GM18873 (cell line): ENCODE results near the gene C10orf90.
"Not testable (repeated sequence)": the region's sequence is repeated elsewhere in the genome, so short reads cannot be mapped to it uniquely, and the experiment has no call there.

ENCODE experiments used
- ATAC-seq: cut with Tn5 transposase; IDR thresholded peaks from one replicate; pipeline ENCODE4 v1.9.1; 2021; ENCODE audit warnings: mild to moderate bottlenecking, moderate library complexity, moderate number of reproducible peaks; ENCODE audit not compliant: unreplicated experiment, low FRiP score

Gene C10orf90

GRCh38 chr10:126561921-126562680, 108.4 kb downstream of the C10orf90 start:
- no peak for ATAC-seq

DNA sequence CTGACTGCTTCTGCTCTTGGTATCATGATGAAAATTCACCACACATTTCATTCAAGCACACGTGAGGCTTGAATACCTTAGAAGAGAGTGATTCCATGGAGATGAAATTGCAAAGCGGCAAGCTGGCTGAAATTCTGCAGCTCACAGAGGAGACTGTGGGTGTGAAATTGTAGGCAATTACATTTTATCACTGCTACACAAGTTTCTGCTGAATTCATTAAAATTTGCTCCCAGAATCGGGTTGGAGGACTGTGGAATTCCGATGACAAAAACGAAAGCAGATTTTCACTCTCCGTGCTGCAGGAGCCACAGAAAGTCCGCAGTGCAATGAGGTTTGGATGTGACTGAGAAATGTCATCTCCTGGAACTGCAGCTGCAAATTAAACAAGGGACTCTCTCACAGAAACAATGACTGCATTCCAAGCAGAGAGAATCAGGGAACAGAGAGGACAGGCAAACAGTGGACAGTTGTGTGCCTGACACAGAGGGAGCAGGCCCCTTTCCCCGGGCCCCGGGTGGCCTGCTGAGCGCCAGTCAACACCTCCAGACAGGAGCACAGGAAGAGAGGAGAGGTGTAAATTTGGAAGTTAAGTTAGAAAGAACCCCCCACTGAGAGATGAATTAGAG, 109.1 kb downstream of the C10orf90 start:
- ATAC-seq, result no peak

GRCh38 chr10:126558881-126559280, 111.6 kb downstream of the C10orf90 start:
- no peak for ATAC-seq

- ATAC-seq, result no peak
Observed at GRCh38 chr10:126551202-126551601, 119.3 kb downstream of the C10orf90 start.

GRCh38 chr10:126550586-126550985, 119.9 kb downstream of the C10orf90 start:
- ATAC-seq, result not testable (repeated sequence)

- no peak for ATAC-seq
Observed at GRCh38 chr10:126549344-126549743, 121.1 kb downstream of the C10orf90 start.

DNA sequence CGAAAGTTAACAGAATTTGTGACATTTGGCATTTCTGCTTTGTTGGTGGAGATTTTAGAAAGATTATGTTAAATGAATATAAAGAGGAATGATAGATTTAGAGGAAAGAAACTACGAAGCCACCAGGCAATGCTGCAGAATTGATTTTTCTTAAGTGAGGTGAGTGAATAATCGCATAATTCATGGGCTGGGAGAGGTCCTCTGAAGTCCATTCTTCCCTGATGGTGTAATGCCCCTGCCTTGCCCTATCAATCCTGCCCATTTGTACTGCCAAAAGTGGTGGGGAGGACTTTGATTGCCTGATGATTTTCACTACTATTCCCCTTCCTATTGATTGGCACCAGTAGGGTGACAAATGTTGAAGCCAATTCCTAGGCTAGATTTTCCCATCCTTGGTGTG, 125.9 kb downstream of the C10orf90 start:
- no peak for ATAC-seq

DNA sequence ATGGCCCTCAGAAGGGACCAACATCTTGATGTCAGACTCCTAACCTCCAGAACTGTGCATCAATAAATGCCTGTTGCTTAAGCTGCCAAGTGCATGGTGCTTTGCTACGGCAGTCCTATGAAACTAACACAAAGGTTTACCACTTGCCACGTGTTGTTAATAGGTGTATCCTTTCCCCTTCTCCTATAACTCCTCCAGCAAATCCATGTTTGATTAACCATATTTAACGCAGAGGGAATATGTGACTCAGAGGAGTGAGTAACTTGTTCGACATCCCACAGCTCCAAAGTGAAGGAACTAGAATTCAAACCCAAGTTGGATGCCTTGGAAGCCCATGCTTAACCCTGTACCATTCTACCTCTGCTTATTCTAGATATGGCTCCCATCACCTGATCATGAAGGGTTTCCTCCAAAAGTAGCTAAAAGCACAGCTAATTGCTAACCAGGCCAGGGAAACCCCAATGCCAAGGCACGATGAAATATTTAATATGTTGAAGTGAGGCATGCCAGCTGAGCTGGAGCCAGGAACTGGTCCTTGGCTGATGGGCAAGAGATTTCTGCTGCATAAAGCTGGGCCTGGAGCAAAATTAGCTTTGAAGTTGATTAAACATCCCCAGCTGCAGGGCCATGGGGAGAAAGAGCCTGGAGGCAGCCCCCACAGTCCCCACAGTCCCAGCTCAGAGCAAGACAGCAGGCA, 131.9 kb downstream of the C10orf90 start:
- ATAC-seq, result no peak

- no peak for ATAC-seq
Observed at GRCh38 chr10:126536656-126537055, 133.8 kb downstream of the C10orf90 start.

- no peak for ATAC-seq
Observed at GRCh38 chr10:126536148-126536547, 134.3 kb downstream of the C10orf90 start.

DNA sequence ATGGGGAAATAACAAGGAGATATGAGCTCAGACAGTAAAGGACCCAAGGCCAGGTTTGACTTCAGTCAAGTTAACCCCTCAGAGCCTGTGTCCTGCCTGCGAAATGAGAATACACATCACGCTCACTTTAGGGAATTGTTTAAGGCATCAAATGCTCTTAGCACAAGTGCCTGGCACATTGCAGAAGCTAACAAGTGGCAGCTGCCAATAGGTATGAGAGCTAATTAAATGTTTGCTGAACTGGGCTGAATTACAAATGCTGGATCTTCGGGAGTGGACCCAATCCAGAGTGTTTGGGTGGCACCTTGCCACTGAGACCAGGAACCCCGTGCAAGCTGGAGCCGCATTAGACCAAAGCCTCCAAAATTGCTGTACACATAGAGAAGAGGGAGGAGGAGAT, 136.8 kb downstream of the C10orf90 start:
- no peak for ATAC-seq

DNA sequence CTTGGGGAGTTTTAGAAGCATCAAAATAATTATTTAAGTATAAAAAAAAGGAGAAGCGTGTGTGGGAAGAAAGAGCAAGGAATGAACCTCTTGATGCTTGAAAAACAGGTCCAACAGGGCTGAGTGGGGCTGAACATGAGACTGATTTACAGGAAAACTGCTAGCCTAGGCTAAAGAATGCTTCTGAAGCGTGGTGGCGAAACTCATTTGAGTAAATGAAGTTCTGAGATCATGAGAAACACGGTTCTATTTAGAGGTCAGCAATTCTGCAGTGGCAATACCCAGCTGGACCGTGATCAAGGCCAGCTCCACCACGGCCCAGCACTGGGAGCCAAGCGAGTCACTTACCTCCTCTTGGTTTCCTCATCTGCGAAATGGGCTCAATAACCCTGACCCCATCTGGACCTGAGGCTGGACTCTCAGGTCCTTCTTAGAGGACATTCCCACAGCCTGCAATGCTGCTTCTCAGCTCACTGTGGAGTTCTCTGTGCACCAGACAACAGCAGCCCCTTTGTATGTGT, 142.1 kb downstream of the C10orf90 start:
- no peak for ATAC-seq

- ATAC-seq, result no peak
Observed at GRCh38 chr10:126527645-126528314, 142.7 kb downstream of the C10orf90 start.

DNA sequence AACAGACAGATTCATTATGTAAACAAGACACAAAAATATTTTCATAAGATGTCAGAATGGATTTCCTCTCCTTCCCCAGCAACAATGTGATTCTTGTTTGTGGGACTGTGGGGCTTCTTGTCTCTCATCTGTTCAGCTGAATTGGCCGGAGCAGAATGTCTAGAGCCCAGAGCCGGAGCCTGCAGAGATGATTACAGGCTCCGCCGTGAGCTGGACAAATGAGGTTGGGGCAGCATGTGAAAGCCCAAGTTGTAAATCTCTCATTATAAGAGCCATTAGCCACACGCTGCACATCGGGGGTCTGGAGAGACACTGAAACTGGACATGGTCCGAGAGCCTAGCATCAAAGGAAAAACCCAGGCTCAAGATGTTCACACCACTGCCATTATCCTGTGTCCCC, 145.2 kb downstream of the C10orf90 start:
- ATAC-seq, result no peak

DNA sequence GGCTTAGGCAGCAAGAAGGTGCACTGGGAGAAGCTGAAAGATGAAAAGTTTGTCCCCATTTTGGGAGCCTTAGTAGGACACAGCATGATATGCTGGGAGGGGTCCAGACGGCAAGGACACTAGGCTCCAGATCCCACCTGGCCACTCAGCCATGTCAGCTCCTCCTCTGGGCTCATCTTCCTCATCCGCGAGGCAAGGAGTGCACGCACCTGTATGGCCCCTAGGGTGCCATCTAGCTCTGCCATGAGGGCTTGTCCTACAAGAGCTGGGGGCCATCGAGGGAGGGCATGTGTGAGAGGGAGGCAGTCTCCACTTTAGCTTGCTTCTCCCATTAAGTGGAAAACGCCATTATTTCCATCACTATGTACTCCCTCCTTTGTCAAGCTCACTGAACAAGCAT, 146.0 kb downstream of the C10orf90 start:
- ATAC-seq, result no peak

DNA sequence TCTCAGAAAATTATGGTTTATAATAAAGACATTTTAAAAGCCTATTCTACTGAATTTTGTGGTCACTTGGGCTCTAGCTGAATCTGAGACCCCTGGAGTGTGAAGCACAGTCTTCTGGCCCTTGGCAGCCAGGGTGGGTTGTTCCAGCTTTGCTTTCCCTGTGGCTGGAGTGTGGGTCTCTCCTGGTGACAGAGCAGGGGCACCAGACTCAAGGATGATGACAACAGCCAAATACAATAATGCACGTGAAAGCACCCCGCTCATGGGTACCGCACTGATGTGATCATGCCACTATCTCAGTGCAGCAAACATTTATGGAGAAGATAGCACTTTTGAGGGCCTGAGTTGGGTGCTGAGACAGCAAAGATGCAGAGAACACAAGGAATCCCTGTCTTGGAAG, 147.4 kb downstream of the C10orf90 start:
- no peak for ATAC-seq

GRCh38 chr10:126521399-126521798, 149.1 kb downstream of the C10orf90 start:
- no peak for ATAC-seq

DNA sequence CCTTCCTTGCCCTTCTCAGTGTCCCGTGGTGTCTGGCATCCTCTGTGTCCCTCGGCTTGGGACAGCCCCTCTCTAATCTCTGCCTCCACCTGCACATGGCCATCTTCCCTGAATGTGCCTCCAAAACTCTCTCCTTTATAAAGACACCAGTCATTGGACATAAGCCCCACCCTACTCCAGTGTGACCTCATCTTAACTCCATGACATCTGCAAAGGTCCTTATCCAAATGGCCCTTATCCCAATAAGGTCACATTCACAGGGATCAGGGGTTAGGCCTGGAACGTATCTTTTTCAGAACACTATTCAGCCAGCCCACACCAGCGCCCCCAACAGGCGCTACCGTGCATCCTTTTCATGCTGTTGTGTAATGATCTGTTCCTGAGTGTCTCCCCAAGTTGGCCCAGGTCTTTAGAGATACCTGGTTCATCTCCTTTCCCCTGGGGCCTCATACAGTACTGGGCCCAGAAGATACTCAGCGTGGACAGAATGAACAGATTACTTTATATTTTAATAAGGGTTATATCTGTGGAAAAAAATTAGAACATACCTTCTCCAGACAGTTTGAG, 149.7 kb downstream of the C10orf90 start:
- no peak for ATAC-seq

DNA sequence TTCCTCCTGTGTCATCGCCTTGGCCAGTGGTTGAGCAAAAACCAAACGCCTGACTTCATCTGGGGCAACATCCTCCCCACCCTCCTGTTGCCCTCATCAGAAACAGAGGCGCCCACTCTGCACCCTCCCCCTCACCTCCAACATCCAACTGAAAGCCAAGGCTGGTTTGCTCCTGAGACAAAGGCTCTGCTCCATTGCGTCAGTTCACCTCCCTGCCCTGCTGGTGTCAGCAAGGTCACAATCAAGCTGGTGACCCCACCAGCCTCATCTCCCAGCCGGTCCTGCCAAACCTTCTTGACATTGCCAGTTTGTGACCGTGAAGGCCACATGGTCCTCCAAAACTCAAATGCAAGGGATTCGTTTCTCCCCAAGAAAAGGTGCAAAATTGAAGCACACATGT, 150.5 kb downstream of the C10orf90 start:
- ATAC-seq, result no peak

GRCh38 chr10:126519185-126519584, 151.3 kb downstream of the C10orf90 start:
- ATAC-seq, result no peak
